Measurements from ENCODE around the gene PDCD7. TPM values are rescaled to one million over a fixed set of nuclear protein-coding genes. Genes with fewer than 3 reads are reported as not detected.
"Not testable (repeated sequence)": the region's sequence is repeated elsewhere in the genome, so short reads cannot be mapped to it uniquely, and the experiment has no call there.

PDCD7 gene
- total RNA-seq, 1 experiment from 2014 or later = 29.1 TPM

DNA sequence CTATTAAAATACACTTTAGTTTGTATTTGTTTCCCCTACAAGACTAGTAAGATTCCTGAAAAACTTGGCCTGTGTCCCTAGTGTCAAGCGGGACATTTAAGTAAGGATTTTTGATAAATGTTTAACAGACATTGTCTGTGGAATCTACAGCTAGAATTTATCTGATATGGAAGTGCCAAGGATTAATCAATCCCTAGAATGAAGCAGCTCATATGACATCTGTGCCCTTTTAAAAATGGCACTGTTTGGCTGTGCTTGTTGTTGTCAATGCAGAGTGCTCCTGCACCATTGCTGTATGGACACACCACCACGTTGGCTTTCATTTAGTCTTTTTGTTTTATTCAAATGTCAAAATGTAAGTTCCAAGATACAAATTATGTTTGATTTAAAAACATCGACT, 14.3 kb upstream of the PDCD7 start:
- H2AFZ ChIP-seq = no peak overlapping the region
- 0 out of 2 replicates have a peak, but pooled peaks cover 5% of the 10 kb centered on the region for H3K36me3 ChIP-seq (ENCODE audit: low read depth)
- H3K27ac ChIP-seq = no peak overlapping the region
- ChIA-PET CTCF (no interaction called here), POLR2A (ENCODE audit: unreplicated experiment) (no interaction called here)
- H3K27me3 ChIP-seq (ENCODE audit: insufficient read depth, low read depth) = no peaks in the 10 kb centered on the region
- no peaks in the 10 kb centered on the region for H3K4me1 ChIP-seq (replicated peaks; ENCODE audit: insufficient read depth)
- no peak overlapping the region for H3K4me3 ChIP-seq
- H3K79me2 ChIP-seq (ENCODE audit: low read depth) = no peaks in the 10 kb centered on the region
- no peaks in the 10 kb centered on the region for H4K20me1 ChIP-seq (ENCODE audit: insufficient read depth)
- TF ChIP-seq EZH2 (IDR thresholded peaks at IDR 0.05; ENCODE audit: low read depth) = no peak
- TF ChIP-seq, protein P1, sequence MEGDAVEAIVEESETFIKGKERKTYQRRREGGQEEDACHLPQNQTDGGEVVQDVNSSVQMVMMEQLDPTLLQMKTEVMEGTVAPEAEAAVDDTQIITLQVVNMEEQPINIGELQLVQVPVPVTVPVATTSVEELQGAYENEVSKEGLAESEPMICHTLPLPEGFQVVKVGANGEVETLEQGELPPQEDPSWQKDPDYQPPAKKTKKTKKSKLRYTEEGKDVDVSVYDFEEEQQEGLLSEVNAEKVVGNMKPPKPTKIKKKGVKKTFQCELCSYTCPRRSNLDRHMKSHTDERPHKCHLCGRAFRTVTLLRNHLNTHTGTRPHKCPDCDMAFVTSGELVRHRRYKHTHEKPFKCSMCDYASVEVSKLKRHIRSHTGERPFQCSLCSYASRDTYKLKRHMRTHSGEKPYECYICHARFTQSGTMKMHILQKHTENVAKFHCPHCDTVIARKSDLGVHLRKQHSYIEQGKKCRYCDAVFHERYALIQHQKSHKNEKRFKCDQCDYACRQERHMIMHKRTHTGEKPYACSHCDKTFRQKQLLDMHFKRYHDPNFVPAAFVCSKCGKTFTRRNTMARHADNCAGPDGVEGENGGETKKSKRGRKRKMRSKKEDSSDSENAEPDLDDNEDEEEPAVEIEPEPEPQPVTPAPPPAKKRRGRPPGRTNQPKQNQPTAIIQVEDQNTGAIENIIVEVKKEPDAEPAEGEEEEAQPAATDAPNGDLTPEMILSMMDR (conservative IDR thresholded peaks at IDR 0.05) = no peak
- H3F3A ChIP-seq (ENCODE audit: insufficient read depth, low read depth) = 0 out of 2 replicates have a peak, but pooled peaks cover 3% of the 10 kb centered on the region
- H3K9me3 ChIP-seq (ENCODE audit: insufficient read depth, low read depth) = no peaks in the 10 kb centered on the region
- H3K9me2 ChIP-seq (ENCODE audit: insufficient read depth) = no peaks in the 10 kb centered on the region
- no TSS peak for BruUV-seq (replicated peaks)
- no peak for DNase-seq
- H3K4me2 ChIP-seq = no peak overlapping the region
- intact Hi-C loops (cut with micrococcal nuclease; ENCODE audit: unreplicated experiment) = no loop called here

DNA sequence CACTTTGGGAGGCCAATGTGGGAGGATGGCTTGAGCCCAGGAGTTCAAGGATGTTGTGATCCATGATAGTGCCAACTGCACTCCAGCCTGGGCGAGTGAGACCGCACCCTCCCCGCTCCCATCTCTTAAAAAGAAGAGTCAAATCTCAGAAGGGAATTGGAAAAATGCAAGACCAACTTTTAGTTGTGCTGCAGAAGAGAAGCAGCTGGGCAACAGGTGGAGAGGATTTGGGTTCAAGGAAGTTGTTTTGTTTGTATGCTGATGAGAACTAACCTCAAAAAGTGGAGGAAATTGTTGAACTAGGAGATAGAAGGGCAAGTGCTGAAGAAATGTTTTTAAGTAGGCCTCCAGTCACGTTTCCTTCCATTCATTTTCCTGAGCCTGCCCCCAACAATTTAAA, 12.8 kb upstream of the PDCD7 start:
- Histone ChIP-seq H3K79me2 (ENCODE audit: low read depth) (no peaks in the 10 kb centered on the region), H2AFZ (no peak overlapping the region), H3K4me3 (no peak overlapping the region), H3K9me2 (ENCODE audit: insufficient read depth) (no peaks in the 10 kb centered on the region), H3K4me1 (replicated peaks; ENCODE audit: insufficient read depth) (no peaks in the 10 kb centered on the region), H4K20me1 (ENCODE audit: insufficient read depth) (no peaks in the 10 kb centered on the region), H3F3A (ENCODE audit: insufficient read depth, low read depth) (0 out of 2 replicates have a peak, but pooled peaks cover 3% of the 10 kb centered on the region), H3K27me3 (ENCODE audit: insufficient read depth, low read depth) (no peaks in the 10 kb centered on the region), H3K27ac (no peak overlapping the region), H3K4me2 (no peak overlapping the region), H3K9me3 (ENCODE audit: insufficient read depth, low read depth) (no peaks in the 10 kb centered on the region), H3K36me3 (ENCODE audit: low read depth) (0 out of 2 replicates have a peak, but pooled peaks cover 5% of the 10 kb centered on the region)
- TF ChIP-seq EZH2 (IDR thresholded peaks at IDR 0.05; ENCODE audit: low read depth) = no peak
- TF ChIP-seq, protein P1 (conservative IDR thresholded peaks at IDR 0.05) = no peak
- ChIA-PET CTCF (no interaction called here), POLR2A (ENCODE audit: unreplicated experiment) (no interaction called here)
- DNase-seq = no peak
- BruUV-seq (replicated peaks) = TSS peak; percentile 19
- intact Hi-C loops (cut with micrococcal nuclease; ENCODE audit: unreplicated experiment) = no loop called here

DNA sequence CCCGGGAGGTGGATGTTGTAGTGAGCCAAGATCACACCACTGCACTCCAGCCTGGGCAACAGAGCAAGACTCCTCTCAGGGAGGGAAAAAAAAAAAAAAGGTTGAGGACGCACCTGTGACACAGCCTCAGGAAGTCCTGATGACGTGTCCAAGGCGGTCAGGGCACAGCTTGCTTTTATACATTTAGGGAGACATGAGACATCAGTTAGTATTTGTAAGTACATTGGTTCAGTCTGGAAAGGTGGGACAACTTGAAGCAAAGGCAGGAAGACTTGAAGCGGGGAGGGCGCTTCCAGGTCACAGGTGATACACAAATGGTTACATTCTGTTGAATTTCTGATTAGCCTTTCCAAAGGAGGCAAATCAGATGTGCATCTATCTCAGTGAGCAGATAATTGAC, 5.0 kb upstream of the PDCD7 start:
- H3K79me2 ChIP-seq (ENCODE audit: low read depth); H3K27ac ChIP-seq; H3K27me3 ChIP-seq (ENCODE audit: insufficient read depth, low read depth); BruUV-seq (replicated peaks); H3K4me3 ChIP-seq; H3K4me1 ChIP-seq (replicated peaks; ENCODE audit: insufficient read depth); intact Hi-C loops (cut with micrococcal nuclease; ENCODE audit: unreplicated experiment); H3K4me2 ChIP-seq; POLR2A ChIA-PET (ENCODE audit: unreplicated experiment); H2AFZ ChIP-seq; CTCF ChIA-PET; H3F3A ChIP-seq (ENCODE audit: insufficient read depth, low read depth); H3K9me2 ChIP-seq (ENCODE audit: insufficient read depth); H3K36me3 ChIP-seq (ENCODE audit: low read depth); H4K20me1 ChIP-seq (ENCODE audit: insufficient read depth); H3K9me3 ChIP-seq (ENCODE audit: insufficient read depth, low read depth); DNase-seq: not testable (repeated sequence)

DNA sequence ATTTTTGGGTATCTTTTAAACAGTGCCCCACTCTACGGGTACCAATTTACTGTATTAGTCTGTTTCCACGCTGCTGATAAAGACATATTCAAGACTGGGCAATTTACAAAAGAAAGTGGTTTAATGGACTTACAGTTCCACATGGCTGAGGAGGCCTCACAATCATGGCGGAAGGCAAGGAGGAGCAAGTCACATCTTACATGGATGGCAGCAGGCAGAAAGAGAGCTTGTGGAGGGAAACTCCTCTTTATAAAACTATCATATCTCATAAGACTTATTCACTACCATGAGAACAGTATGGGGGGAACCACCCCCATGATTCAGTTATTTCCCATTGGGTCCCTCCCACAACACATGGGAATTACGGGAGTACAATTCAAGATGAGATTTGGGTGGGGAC, 4.3 kb upstream of the PDCD7 start:
- BruUV-seq (replicated peaks); H3K27me3 ChIP-seq (ENCODE audit: insufficient read depth, low read depth); H3K79me2 ChIP-seq (ENCODE audit: low read depth); DNase-seq; H3K9me2 ChIP-seq (ENCODE audit: insufficient read depth); H3F3A ChIP-seq (ENCODE audit: insufficient read depth, low read depth); H3K9me3 ChIP-seq (ENCODE audit: insufficient read depth, low read depth); intact Hi-C loops (cut with micrococcal nuclease; ENCODE audit: unreplicated experiment); H3K4me1 ChIP-seq (replicated peaks; ENCODE audit: insufficient read depth); H3K4me3 ChIP-seq; H3K36me3 ChIP-seq (ENCODE audit: low read depth); POLR2A ChIA-PET (ENCODE audit: unreplicated experiment); H4K20me1 ChIP-seq (ENCODE audit: insufficient read depth); CTCF ChIA-PET; H3K4me2 ChIP-seq; H3K27ac ChIP-seq; H2AFZ ChIP-seq: not testable (repeated sequence)

DNA sequence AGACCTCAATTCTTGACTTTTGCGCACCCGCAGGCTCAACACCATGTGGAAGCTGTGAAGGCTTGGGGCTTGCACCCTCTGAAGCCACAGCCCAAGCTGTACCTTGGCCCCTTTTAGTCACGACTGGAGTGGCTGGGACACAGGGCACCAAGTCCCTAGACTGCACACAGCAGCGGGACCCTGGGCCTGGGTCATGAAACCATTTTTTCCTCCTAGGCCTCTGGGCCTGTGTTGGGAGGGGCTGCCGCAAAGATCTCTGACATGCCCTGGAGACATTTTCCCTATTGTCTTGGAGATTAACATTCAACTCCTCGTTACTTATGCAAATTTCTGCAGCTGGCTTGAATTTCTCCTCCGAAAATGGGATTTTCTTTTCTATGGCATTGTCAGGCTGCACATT, 3.5 kb upstream of the PDCD7 start:
- H3F3A ChIP-seq (ENCODE audit: insufficient read depth, low read depth); H3K79me2 ChIP-seq (ENCODE audit: low read depth); H3K4me3 ChIP-seq; H3K27me3 ChIP-seq (ENCODE audit: insufficient read depth, low read depth); POLR2A ChIA-PET (ENCODE audit: unreplicated experiment); H3K27ac ChIP-seq; DNase-seq; H4K20me1 ChIP-seq (ENCODE audit: insufficient read depth); H2AFZ ChIP-seq; H3K36me3 ChIP-seq (ENCODE audit: low read depth); H3K4me1 ChIP-seq (replicated peaks; ENCODE audit: insufficient read depth); BruUV-seq (replicated peaks); H3K4me2 ChIP-seq; intact Hi-C loops (cut with micrococcal nuclease; ENCODE audit: unreplicated experiment); CTCF ChIA-PET; H3K9me3 ChIP-seq (ENCODE audit: insufficient read depth, low read depth); H3K9me2 ChIP-seq (ENCODE audit: insufficient read depth): not testable (repeated sequence)
